Central memory CD8-positive, alpha-beta T cell (primary cell): ENCODE results near the gene DDX10.
A peak's percentile ranks its signal among the peaks of the same experiment; 100 is the strongest.
"Not testable (repeated sequence)": the region's sequence is repeated elsewhere in the genome, so short reads cannot be mapped to it uniquely, and the experiment has no call there.

Experiments used
- ATAC-seq: fragments of 150-1000 bp; cut with Tn5 transposase; replicated peaks from 2 replicates; pipeline ENCODE4 v1.10.0; 2022; ENCODE audit warnings: mild to moderate bottlenecking, moderate FRiP score, moderate number of reproducible peaks; ENCODE audit not compliant: poor library complexity, severe bottlenecking; ENCODE audit errors: extremely low read depth
- DNase-seq, 2 donors: peaks; one replicate each; pipeline ENCODE4 v3.0.0; 2021; ENCODE audit warnings: low spot score in 2 of 2
- H3K27ac Mint-ChIP-seq: one replicate; pipeline ENCODE4 v1.8.0; 2022; ENCODE audit warnings: low read depth, mild to moderate bottlenecking, moderate library complexity, mixed read lengths
- H3K27me3 Mint-ChIP-seq: one replicate; pipeline ENCODE4 v1.8.0; 2022; ENCODE audit warnings: mixed read lengths
- H3K36me3 Mint-ChIP-seq: one replicate; pipeline ENCODE4 v1.8.0; 2022; ENCODE audit warnings: mild to moderate bottlenecking, moderate library complexity, mixed read lengths; ENCODE audit not compliant: insufficient read depth
- H3K4me1 Mint-ChIP-seq: one replicate; pipeline ENCODE4 v1.8.0; 2022; ENCODE audit warnings: mixed read lengths
- H3K4me3 Mint-ChIP-seq: one replicate; pipeline ENCODE4 v1.8.0; 2022; ENCODE audit warnings: mild to moderate bottlenecking, moderate library complexity, mixed read lengths
- H3K9me3 Mint-ChIP-seq: one replicate; pipeline ENCODE4 v1.8.0; 2022; ENCODE audit warnings: mixed read lengths

Gene DDX10

DNA sequence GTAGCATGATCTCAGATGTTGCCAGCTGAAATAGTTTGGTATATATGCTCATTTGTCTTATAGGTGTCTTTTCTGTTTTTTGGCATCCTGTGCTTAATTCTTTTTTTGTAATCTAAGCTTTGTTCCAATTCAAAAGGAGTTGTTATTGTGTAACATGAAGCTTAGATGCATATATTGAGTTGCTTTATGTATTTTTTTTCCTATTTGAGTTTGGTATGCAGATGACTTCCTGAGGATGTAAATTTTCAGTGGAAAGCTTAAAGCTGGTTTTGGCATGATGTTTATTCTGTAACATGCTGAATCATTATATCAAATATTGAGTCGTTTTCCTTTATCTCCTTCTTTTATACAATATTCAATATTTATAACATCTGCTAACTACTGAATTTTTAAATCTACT, 69.4 kb downstream of the DDX10 start:
- peaks cover 30% of the 10 kb centered on the region for H3K4me1 Mint-ChIP-seq
- peaks cover 5% of the 10 kb centered on the region for H3K36me3 Mint-ChIP-seq
- DNase-seq (no peak), ATAC-seq (no peak)
- no peaks in the 10 kb centered on the region for H3K9me3 Mint-ChIP-seq
- peak overlapping the region; percentile 8 for H3K27ac Mint-ChIP-seq
- H3K27me3 Mint-ChIP-seq: no peaks in the 10 kb centered on the region
- H3K4me3 Mint-ChIP-seq: no peak overlapping the region

DNA sequence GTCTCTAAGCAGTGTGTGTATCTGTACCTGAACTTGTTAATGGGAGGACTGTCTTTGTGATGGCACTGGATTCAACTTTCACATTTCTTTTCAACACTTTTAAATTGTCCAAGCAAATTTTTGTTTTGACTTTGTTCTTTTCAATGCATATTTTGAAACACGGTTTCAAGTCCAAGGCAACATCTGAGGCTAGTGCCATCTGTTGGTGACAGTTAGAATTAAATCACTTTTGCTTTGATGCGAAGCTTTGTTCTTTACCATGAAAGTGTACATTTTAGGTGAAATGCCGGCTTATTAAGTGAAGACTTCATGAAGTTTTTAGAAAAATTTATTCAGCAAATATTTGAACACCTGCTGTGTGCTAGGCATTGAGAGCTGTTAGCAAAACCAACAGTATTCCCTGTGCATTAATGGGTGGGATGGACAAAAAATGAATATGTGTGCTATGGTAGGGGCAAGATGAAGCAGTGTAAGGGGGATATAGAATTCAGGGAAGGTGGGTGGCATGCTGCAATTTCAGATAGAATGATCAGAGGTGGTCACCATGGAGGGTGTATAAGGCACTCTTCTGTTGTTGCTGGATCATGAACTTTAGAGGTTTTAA, 70.2 kb downstream of the DDX10 start:
- no peak overlapping the region for H3K27ac Mint-ChIP-seq
- peaks cover 1% of the 10 kb centered on the region for H3K9me3 Mint-ChIP-seq
- H3K27me3 Mint-ChIP-seq: no peaks in the 10 kb centered on the region
- no peak for DNase-seq
- H3K4me1 Mint-ChIP-seq: peaks cover 27% of the 10 kb centered on the region
- no peak overlapping the region for H3K4me3 Mint-ChIP-seq
- peak; percentile 30 for ATAC-seq
- H3K36me3 Mint-ChIP-seq: peaks cover 5% of the 10 kb centered on the region

DNA sequence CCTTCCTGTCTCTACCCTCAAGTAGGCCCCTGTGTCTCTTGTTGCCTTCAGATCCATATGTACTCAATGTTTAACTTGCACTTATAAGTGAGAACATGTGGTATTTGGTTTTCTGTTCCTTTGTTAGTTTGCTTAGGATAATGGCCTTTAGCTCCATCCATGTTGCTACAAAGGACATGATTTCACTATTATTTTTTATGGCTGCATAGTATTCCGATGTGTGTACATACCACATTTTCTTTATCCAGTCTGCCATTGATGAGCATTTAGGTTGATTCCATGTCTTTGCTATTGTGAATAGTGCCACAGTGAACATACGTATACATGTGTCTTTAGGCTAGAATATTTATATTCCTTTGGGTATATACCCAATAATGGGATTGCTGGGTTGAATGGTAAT, 75.3 kb downstream of the DDX10 start:
- H3K27me3 Mint-ChIP-seq, ATAC-seq, DNase-seq, H3K27ac Mint-ChIP-seq, H3K36me3 Mint-ChIP-seq, H3K9me3 Mint-ChIP-seq, H3K4me3 Mint-ChIP-seq: not testable (repeated sequence)
- peaks cover 14% of the 10 kb centered on the region for H3K4me1 Mint-ChIP-seq

DNA sequence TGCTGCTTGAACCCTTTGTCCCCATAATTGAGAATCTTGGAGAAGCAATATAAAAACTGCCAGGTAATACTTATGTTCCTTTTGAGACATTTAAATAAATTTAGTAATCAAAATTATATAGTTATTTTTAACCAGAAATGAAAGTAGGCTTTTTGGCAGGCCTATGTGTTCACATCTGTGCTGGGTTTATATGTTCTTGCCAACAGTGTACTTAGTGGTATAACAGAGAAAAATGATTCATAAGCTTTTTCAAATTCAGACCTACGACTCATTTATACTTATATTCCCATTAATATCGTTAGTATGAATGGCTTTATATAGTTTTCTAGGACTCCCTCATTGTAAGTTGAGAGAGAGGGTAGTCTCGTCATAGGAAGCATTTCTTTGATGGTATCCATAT, 79.0 kb downstream of the DDX10 start:
- Mint-ChIP-seq H3K27ac (no peak overlapping the region), H3K27me3 (no peaks in the 10 kb centered on the region), H3K4me1 (peaks cover 10% of the 10 kb centered on the region), H3K4me3 (no peak overlapping the region), H3K9me3 (peaks cover 9% of the 10 kb centered on the region), H3K36me3 (no peaks in the 10 kb centered on the region)
- ATAC-seq: no peak
- no peak for DNase-seq

DNA sequence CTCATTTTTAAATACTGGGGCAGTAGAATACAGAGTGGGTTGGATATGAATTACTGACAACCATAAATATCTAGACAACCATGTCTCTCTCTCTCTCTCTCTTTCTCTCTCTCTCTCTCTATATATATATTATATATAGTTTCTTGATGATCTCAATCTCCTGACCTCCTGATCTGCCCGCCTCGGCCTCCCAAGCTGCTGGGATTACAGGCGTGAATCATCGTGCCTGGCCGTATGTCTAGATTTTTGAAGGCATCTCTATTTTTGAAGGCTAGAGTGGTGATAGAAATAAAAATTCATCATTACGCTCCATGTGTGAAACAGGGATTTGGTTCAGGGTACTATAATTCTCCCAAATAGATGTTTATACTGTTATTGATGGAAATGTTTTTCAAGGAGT, 84.1 kb downstream of the DDX10 start:
- Mint-ChIP-seq H3K4me3 (no peak overlapping the region), H3K4me1 (peaks cover 14% of the 10 kb centered on the region), H3K9me3 (no peaks in the 10 kb centered on the region), H3K27me3 (no peaks in the 10 kb centered on the region), H3K36me3 (no peaks in the 10 kb centered on the region), H3K27ac (no peak overlapping the region)
- ATAC-seq: no peak
- DNase-seq: no peak

DNA sequence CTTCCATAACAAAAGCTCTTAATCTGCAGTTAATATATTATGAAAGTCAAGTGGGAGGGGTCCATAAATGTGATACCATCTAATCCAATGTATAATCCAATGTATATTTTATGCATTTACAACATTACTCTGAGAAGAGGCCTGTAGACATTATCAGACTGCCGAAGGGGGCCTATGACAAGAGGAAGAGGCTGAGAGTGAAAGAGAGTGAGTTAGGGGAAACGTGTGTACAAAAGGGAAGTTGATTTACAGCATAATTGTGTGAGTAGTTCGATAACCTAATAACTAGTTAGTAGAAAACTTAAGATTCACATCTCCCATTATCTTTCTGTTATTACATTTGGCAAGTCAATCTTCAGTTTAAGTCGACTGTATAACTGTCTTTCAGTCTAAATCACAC, 86.6 kb downstream of the DDX10 start:
- Mint-ChIP-seq H3K4me1 (peaks cover 33% of the 10 kb centered on the region), H3K27ac (no peak overlapping the region), H3K27me3 (no peaks in the 10 kb centered on the region), H3K4me3 (no peak overlapping the region), H3K36me3 (no peaks in the 10 kb centered on the region), H3K9me3 (no peaks in the 10 kb centered on the region)
- DNase-seq (no peak), ATAC-seq (no peak)

DNA sequence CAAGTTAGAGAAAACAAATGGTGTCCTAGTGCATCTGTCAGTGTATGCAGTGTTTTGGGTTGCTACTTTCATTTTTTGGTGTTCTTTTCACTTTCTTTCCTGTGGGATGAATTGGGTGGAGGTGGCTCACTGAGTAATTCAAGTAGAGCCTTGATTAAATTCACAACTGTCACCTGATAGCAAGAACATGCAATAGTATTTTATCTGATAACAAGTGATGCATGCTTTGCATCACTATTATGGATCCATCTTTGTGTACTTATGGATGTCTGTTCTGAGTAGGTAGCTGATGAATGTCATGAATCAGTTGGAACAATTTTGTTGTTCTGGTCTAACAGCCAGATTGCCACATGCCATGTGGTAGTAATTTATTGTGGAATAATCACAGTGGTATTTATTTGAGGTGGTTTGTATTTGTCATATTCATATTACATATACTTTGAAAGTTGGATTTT, 87.5 kb downstream of the DDX10 start:
- H3K4me3 Mint-ChIP-seq: no peak overlapping the region
- ATAC-seq (no peak), DNase-seq (no peak)
- H3K27ac Mint-ChIP-seq: no peak overlapping the region
- no peaks in the 10 kb centered on the region for H3K27me3 Mint-ChIP-seq
- no peaks in the 10 kb centered on the region for H3K36me3 Mint-ChIP-seq
- no peaks in the 10 kb centered on the region for H3K9me3 Mint-ChIP-seq
- H3K4me1 Mint-ChIP-seq: peaks cover 33% of the 10 kb centered on the region

DNA sequence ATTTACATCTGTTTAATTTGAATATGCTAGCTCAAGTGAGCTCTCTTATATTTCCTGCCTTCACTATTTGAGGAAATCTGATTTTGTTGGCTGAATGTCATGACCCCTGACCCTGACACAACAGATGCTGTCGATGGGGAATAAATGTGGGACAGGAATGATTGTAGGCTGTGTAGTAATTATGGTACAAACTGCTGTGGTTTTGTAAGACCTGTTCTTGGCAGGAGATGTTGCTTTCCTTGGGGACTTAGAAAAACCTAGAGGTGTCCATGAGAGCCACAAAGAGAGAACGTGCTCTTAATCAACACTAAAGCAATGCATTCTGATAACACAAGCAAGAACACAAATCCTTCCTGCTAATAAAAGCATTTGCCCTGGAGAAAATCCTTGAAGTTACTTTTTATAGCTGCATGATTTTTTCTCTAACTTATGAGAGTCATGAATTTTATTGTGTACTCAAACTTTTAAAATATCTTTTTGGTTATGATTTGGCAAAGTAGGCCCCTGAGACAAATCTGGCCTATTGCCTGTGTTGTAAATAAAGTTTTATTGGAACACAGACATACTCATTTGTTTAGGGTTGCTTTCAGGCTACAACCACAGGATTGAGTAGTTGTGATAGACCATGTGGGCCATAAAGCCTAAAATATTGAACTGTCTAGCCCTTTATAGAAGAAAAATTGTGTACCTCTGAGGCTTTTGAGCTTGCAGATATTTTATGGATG, 90.2 kb downstream of the DDX10 start:
- no peaks in the 10 kb centered on the region for H3K27me3 Mint-ChIP-seq
- DNase-seq (no peak), ATAC-seq (no peak)
- H3K27ac Mint-ChIP-seq: no peak overlapping the region
- peaks cover 40% of the 10 kb centered on the region for H3K4me1 Mint-ChIP-seq
- H3K9me3 Mint-ChIP-seq: no peaks in the 10 kb centered on the region
- peaks cover 4% of the 10 kb centered on the region for H3K36me3 Mint-ChIP-seq
- H3K4me3 Mint-ChIP-seq: no peak overlapping the region

DNA sequence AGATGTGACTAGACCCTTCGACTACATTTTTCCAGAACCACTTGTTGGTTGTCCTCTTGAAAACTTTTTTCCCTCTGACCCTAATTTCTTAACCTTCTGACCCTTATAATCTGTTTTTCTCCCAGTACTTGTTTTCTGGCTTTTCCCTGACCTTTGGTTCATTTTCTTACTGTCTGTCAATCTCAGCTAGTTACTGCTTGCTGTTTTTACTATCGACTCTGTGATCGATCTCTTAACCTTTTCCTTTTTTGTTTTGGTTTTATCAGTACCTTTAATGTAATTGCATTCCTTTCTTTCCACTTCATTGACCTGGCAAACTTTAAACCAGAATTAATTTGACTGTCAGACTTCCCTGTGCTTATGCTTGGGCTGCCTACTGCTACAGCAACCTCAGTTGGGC, 92.8 kb downstream of the DDX10 start:
- Mint-ChIP-seq H3K9me3 (no peaks in the 10 kb centered on the region), H3K4me1 (peaks cover 28% of the 10 kb centered on the region), H3K27ac (no peak overlapping the region), H3K36me3 (peaks cover 4% of the 10 kb centered on the region), H3K4me3 (no peak overlapping the region), H3K27me3 (no peaks in the 10 kb centered on the region)
- ATAC-seq (no peak), DNase-seq (no peak)

- peaks cover 36% of the 10 kb centered on the region for H3K4me1 Mint-ChIP-seq
- ATAC-seq (no peak), DNase-seq (no peak)
- no peak overlapping the region for H3K4me3 Mint-ChIP-seq
- H3K9me3 Mint-ChIP-seq: no peaks in the 10 kb centered on the region
- H3K27ac Mint-ChIP-seq: no peak overlapping the region
- peaks cover 4% of the 10 kb centered on the region for H3K36me3 Mint-ChIP-seq
- H3K27me3 Mint-ChIP-seq: no peaks in the 10 kb centered on the region
Measured at GRCh38 chr11:108758458-108758857, 93.6 kb downstream of the DDX10 start.

DNA sequence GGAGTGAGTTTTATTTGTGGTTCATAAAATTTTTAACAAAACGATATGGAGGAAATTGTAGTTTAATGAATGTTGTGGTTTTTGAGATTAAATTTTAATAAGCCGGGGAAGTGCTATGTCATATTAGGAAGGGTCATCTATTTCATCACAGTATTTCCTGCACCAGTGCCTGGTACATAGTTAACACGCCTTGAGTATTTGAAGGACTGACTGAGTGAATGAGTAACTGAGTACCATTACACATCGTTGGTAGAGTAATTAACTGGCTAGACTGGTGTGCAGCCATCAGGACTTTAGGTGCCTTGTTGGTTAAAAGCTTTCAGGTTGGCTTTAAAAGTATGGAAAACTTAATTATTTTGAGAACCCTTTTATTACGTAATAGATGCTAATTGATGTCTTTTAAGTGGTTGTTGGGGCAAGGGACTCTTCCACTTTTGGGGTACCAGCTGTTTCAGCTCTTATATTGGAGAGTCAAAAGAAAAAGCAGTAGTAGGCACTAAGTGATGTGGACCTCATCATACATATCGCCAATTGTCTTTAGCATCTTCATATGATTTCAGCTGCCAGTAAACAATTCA, 101.8 kb downstream of the DDX10 start:
- DNase-seq: no peak
- peaks cover 26% of the 10 kb centered on the region for H3K4me1 Mint-ChIP-seq
- no peak overlapping the region for H3K4me3 Mint-ChIP-seq
- no peaks in the 10 kb centered on the region for H3K27me3 Mint-ChIP-seq
- peaks cover 2% of the 10 kb centered on the region for H3K36me3 Mint-ChIP-seq
- no peaks in the 10 kb centered on the region for H3K9me3 Mint-ChIP-seq
- ATAC-seq: no peak
- H3K27ac Mint-ChIP-seq: no peak overlapping the region

DNA sequence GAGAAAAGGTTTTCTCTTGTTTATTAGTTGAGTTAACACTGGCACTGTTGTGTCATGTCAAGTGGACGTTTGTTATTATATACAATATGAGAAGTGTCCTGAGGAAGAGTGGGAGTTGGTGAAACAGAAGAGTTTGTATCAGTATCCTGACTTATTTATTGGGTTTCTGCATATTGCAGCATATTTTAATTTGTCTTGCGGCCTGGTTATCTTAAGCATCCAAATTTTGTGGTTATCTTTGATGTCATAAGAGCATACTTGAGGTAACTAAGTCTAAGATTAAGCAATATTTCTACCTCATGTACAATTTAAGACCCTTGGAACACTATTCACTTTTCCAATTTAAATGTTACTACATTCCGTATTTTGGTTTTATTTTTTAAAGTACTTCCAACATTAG, 103.5 kb downstream of the DDX10 start:
- H3K27me3 Mint-ChIP-seq: no peaks in the 10 kb centered on the region
- ATAC-seq: no peak
- no peak overlapping the region for H3K4me3 Mint-ChIP-seq
- H3K4me1 Mint-ChIP-seq: peaks cover 16% of the 10 kb centered on the region
- no peaks in the 10 kb centered on the region for H3K9me3 Mint-ChIP-seq
- peaks cover 2% of the 10 kb centered on the region for H3K36me3 Mint-ChIP-seq
- H3K27ac Mint-ChIP-seq: no peak overlapping the region
- no peak for DNase-seq

- Mint-ChIP-seq H3K27ac (peak overlapping the region; percentile 20), H3K36me3 (peaks cover 2% of the 10 kb centered on the region), H3K9me3 (no peaks in the 10 kb centered on the region), H3K4me3 (no peak overlapping the region), H3K27me3 (no peaks in the 10 kb centered on the region), H3K4me1 (peaks cover 16% of the 10 kb centered on the region)
- no peak for ATAC-seq
- DNase-seq: no peak
Measured at GRCh38 chr11:108768964-108769363, 104.1 kb downstream of the DDX10 start.
